Endothelial cell of umbilical vein (primary cell): ENCODE data around the gene IL10RA. TPM values are rescaled to one million over a fixed set of nuclear protein-coding genes. Genes with fewer than 3 reads are reported as not detected.

Experiments
- BruUV-seq: library from RNA; stranded (reverse); fragments of 400-500 nt; replicated peaks from 2 replicates; lab custom pipeline; 2021; lab: Mats Ljungman, UMichigan
- CTCF ChIA-PET: fragments of 300-600, 350-600 bp; sonication (Branson Sonifier 250); formaldehyde crosslinking; loops from one replicate; lab custom pipeline; 2021; ENCODE audit warnings: antibody characterized with exemption, inconsistent platforms; lab: Charles Lee
- POLR2A ChIA-PET: fragments of 300-600, 350-600 bp; sonication (Branson Sonifier 250); formaldehyde crosslinking; loops from one replicate; lab custom pipeline; 2021; ENCODE audit warnings: antibody characterized with exemption, inconsistent platforms; lab: Charles Lee
- DNase-seq: peaks from one replicate; pipeline ENCODE4 v3.0.0-alpha.2; 2011; ENCODE audit warnings: low read depth, low spot score
- FAIRE-seq: peaks from 2 replicates; lab custom pipeline; 2011; peaks lifted over from hg19 to GRCh38; lab: Jason Lieb, UNC
- H2AFZ ChIP-seq: 2 replicates; pipeline ENCODE4 v1.6.0; 2012; ENCODE audit warnings: low read depth, low read length, control low read depth, inconsistent platforms
- H3K27ac ChIP-seq: 2 replicates; pipeline ENCODE4 v1.5.1; 2011; ENCODE audit warnings: low read depth, mild to moderate bottlenecking, control low read depth, low read length, moderate library complexity; ENCODE audit not compliant: insufficient read depth
- H3K27me3 ChIP-seq, 2 experiments: 2 replicates each; pipeline versions ENCODE4 v1.6.0 to v1.6.1; 2011; ENCODE audit warnings: low read length in 2 of 2, mixed read lengths in 1 of 2; ENCODE audit not compliant: control insufficient read depth in 2 of 2, insufficient read depth in 2 of 2
- H3K36me3 ChIP-seq, 2 experiments: 2 replicates in 1 of 2; 3 replicates in 1 of 2; pipeline ENCODE4 v1.5.1; 2011; ENCODE audit warnings: low read length in 2 of 2, mild to moderate bottlenecking in 1 of 2, moderate library complexity in 1 of 2; ENCODE audit not compliant: control insufficient read depth in 2 of 2, insufficient read depth in 2 of 2; ENCODE audit errors: extremely low read depth in 1 of 2
- H3K4me1 ChIP-seq: 3 replicates; pipeline ENCODE4 v1.5.1; 2011; ENCODE audit warnings: mild to moderate bottlenecking, low read length; ENCODE audit not compliant: control insufficient read depth, insufficient read depth; ENCODE audit errors: extremely low read depth
- H3K4me2 ChIP-seq: 2 replicates; pipeline ENCODE4 v1.6.1; 2011; ENCODE audit warnings: low read length, control low read depth, mixed read lengths; ENCODE audit not compliant: insufficient read depth
- H3K4me3 ChIP-seq, 3 experiments: fragments of 200-600 bp in 1 of 3; sonication (generic), shearing (Covaris generic) in 1 of 3; replicated peaks in 1 of 3; 2 replicates each; pipeline ENCODE4 v1.5.1; 2011 to 2016; ENCODE audit warnings: control low read depth in 3 of 3, low read length in 3 of 3, mild to moderate bottlenecking in 2 of 3, inconsistent platforms in 1 of 3, low read depth in 1 of 3, moderate library complexity in 1 of 3; ENCODE audit not compliant: insufficient read depth in 1 of 3
- H3K79me2 ChIP-seq: 2 replicates; pipeline ENCODE4 v1.6.0; 2012; ENCODE audit warnings: low read length, inconsistent platforms; ENCODE audit not compliant: control insufficient read depth, insufficient read depth
- H3K9ac ChIP-seq: replicated peaks from 2 replicates; pipeline ENCODE3; 2011; ENCODE audit warnings: low read length, control low read depth; ENCODE audit not compliant: insufficient read depth; ENCODE audit errors: extremely low read depth
- H3K9me1 ChIP-seq: replicated peaks from 3 replicates; pipeline ENCODE4 v1.6.0; 2011; ENCODE audit warnings: mild to moderate bottlenecking, low read length; ENCODE audit not compliant: control insufficient read depth, insufficient read depth; ENCODE audit errors: extremely low read depth
- H3K9me3 ChIP-seq: replicated peaks from 2 replicates; pipeline ENCODE4 v1.5.1; 2012; ENCODE audit warnings: low read length, inconsistent platforms; ENCODE audit not compliant: control insufficient read depth, insufficient read depth
- H4K20me1 ChIP-seq: replicated peaks from 2 replicates; pipeline ENCODE3; 2011; ENCODE audit warnings: mild to moderate bottlenecking, low read length; ENCODE audit not compliant: control insufficient read depth, insufficient read depth; ENCODE audit errors: extremely low read depth
- EZH2 ChIP-seq: IDR thresholded peaks from 2 replicates; pipeline ENCODE4 v1.6.1; 2012; ENCODE audit warnings: borderline replicate concordance, low read depth, mild to moderate bottlenecking, moderate library complexity, low read length, inconsistent platforms; ENCODE audit not compliant: severe bottlenecking
- FOS ChIP-seq: IDR thresholded peaks from 2 replicates; pipeline ENCODE4 v1.6.1; 2011; ENCODE audit warnings: mild to moderate bottlenecking, low read length, moderate library complexity, borderline replicate concordance; ENCODE audit not compliant: insufficient read depth
- GATA2 ChIP-seq: IDR thresholded peaks from 2 replicates; pipeline ENCODE4 v1.7.0; 2011; ENCODE audit warnings: low read depth, mild to moderate bottlenecking, moderate library complexity, mixed read lengths, low read length; ENCODE audit not compliant: insufficient read length, insufficient read depth
- JUN ChIP-seq: IDR thresholded peaks from 2 replicates; pipeline ENCODE4 v1.6.1; 2011; ENCODE audit warnings: borderline replicate concordance, low read depth; ENCODE audit not compliant: insufficient read length, insufficient read depth
- MYC ChIP-seq: IDR thresholded peaks from one replicate; pipeline ENCODE4 v1.6.1; 2011; ENCODE audit warnings: mild to moderate bottlenecking, low read depth, low read length
- POLR2A ChIP-seq: IDR thresholded peaks from 2 replicates; pipeline ENCODE4 v1.6.1; 2012; ENCODE audit warnings: low read depth, mild to moderate bottlenecking, control low read depth, low read length
- POLR2AphosphoS5 ChIP-seq: IDR thresholded peaks from 2 replicates; pipeline ENCODE4 v1.6.1; 2012; ENCODE audit warnings: low read depth, mild to moderate bottlenecking, control low read depth, low read length, moderate library complexity; ENCODE audit not compliant: insufficient read depth
- dilution Hi-C: fragments of 300-500 bp; cut with MboI; formaldehyde crosslinking; loops from one replicate; pipeline ENCODE4 v1.15.0; 2019; ENCODE audit warnings: low sequenced_read_pairs; ENCODE audit not compliant: extremely low pct_ligation_motif_present
- intact Hi-C: fragments of 100-400 bp; cut with micrococcal nuclease; formaldehyde crosslinking; loops from one replicate; pipeline ENCODE4 v1.10.0; 2022
- polyA plus RNA-seq, 4 experiments: library from polyadenylated mRNA; depleted of rRNA in 3 of 4; stranded (reverse) in 3 of 4; unstranded in 1 of 4; fragments of >200 nt; gene quantifications; 2 replicates each; pipeline versions ENCODE4 v1.2.1 to v1.2.3, GENCODE V29; 2011 to 2012; ENCODE audit warnings: missing spikeins in 1 of 4
- total RNA-seq: library from RNA; stranded (reverse); gene quantifications from 2 replicates; pipeline ENCODE4 v1.2.3, GENCODE V29; 2021
- TF ChIP-seq, protein P1 (sequence below): IDR thresholded peaks from 2 replicates; pipeline ENCODE4 v1.6.1; 2011; ENCODE audit not compliant: insufficient read depth, insufficient read length
- TF ChIP-seq, protein P2 (sequence below), 2 donors: IDR thresholded peaks; 1 replicate in 1 of 2; 2 replicates in 1 of 2; pipeline ENCODE4 v1.5.1; 2011; ENCODE audit warnings: low read length in 2 of 2, mild to moderate bottlenecking in 2 of 2, moderate library complexity in 2 of 2, control low read depth in 1 of 2, inconsistent platforms in 1 of 2, low read depth in 1 of 2; ENCODE audit not compliant: insufficient read depth in 1 of 2; ENCODE audit errors: extremely low read depth in 1 of 2

The IL10RA gene
- total and polyA plus RNA-seq, 2 donors (not counting 3 experiments of a cell fraction or from before 2014, with no cell fraction given), result 0.04 TPM; not detected in 1

DNA sequence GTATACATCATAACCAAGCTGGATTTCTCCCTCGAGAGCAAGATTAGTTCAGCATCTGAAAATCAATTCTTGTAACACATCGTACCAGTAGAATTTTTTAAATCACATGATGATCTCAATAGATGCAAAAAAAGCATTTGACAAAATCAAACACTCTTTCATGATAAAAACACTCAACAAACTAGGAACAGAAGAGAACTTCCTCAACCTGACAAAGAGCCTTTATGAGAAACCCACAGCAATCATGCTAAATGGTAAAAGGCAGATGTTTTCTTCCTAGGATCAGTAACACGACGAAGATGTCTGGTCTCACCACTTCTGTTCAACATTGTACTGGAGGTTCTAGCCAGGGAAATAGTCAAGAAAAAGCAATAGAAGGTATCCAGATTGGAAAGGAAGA is 56.6 kb downstream of the IL10RA start:
- FAIRE-seq, result no peak
- H3K9ac ChIP-seq, result no peak overlapping the region
- no peak overlapping the region for H3K4me2 ChIP-seq
- ChIA-PET CTCF (interaction anchor here (1.8 kb wide), 1 partner anchor 235 kb away, joined by 5 read pairs; no protein-coding TSS in a partner anchor), POLR2A (no interaction called here)
- H4K20me1 ChIP-seq, result no peaks in the 10 kb centered on the region
- no peak for DNase-seq
- no peaks in the 10 kb centered on the region for H3K9me1 ChIP-seq
- H3K9me3 ChIP-seq, result no peaks in the 10 kb centered on the region
- H3K36me3 ChIP-seq, result no peaks in the 10 kb centered on the region
- BruUV-seq, result no TSS peak
- TF ChIP-seq FOS, result no peak
- no peak for TF ChIP-seq MYC
- TF ChIP-seq, protein P1, sequence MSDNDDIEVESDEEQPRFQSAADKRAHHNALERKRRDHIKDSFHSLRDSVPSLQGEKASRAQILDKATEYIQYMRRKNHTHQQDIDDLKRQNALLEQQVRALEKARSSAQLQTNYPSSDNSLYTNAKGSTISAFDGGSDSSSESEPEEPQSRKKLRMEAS, result no peak
- no peak for TF ChIP-seq GATA2
- no peak for TF ChIP-seq POLR2AphosphoS5
- TF ChIP-seq, protein P2, sequence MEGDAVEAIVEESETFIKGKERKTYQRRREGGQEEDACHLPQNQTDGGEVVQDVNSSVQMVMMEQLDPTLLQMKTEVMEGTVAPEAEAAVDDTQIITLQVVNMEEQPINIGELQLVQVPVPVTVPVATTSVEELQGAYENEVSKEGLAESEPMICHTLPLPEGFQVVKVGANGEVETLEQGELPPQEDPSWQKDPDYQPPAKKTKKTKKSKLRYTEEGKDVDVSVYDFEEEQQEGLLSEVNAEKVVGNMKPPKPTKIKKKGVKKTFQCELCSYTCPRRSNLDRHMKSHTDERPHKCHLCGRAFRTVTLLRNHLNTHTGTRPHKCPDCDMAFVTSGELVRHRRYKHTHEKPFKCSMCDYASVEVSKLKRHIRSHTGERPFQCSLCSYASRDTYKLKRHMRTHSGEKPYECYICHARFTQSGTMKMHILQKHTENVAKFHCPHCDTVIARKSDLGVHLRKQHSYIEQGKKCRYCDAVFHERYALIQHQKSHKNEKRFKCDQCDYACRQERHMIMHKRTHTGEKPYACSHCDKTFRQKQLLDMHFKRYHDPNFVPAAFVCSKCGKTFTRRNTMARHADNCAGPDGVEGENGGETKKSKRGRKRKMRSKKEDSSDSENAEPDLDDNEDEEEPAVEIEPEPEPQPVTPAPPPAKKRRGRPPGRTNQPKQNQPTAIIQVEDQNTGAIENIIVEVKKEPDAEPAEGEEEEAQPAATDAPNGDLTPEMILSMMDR (IDR thresholded peaks at IDR 0.05; ENCODE audit: extremely low read depth in 1 of 2, insufficient read depth in 1 of 2, low read depth in 1 of 2, low read length in 2 of 2), result no peak
- TF ChIP-seq JUN, result no peak
- no peak for TF ChIP-seq EZH2
- TF ChIP-seq POLR2A, result no peak
- H3K27ac ChIP-seq, result no peak overlapping the region
- peaks cover 15 to 19% of the 10 kb centered on the region in 2 experiments for H3K27me3 ChIP-seq
- H2AFZ ChIP-seq, result no peak overlapping the region
- no peak overlapping the region for H3K4me3 ChIP-seq
- intact Hi-C loops (no loop called here), dilution Hi-C loops (no loop called here)
- no peaks in the 10 kb centered on the region for H3K4me1 ChIP-seq
- no peaks in the 10 kb centered on the region for H3K79me2 ChIP-seq
